HCT116 (cell line): ENCODE data around the gene RYR3. TPM values are rescaled to one million over a fixed set of nuclear protein-coding genes. Genes with fewer than 3 reads are reported as not detected.

Experiments used
- ATAC-seq: fragments of 200-7000 bp; cut with Tn5 transposase; 2 replicates; pipeline ENCODE4 v1.9.1; 2020; ENCODE audit warnings: mild to moderate bottlenecking, moderate library complexity
- BruUV-seq: library from RNA; stranded (reverse); fragments of 400-500 nt; replicated peaks from 2 replicates; lab custom pipeline; 2021; lab: Mats Ljungman, UMichigan
- CTCF ChIA-PET: fragments of 300-600 bp; sonication (Branson Sonifier 250); formaldehyde crosslinking; loops from one replicate; lab custom pipeline; 2021; ENCODE audit warnings: antibody characterized with exemption; lab: Charles Lee
- POLR2A ChIA-PET: fragments of 300-600, 350-600 bp; sonication (Branson Sonifier 250); formaldehyde crosslinking; loops from one replicate; lab custom pipeline; 2021; ENCODE audit warnings: antibody characterized with exemption; lab: Charles Lee
- RAD21 ChIA-PET, 2 experiments: fragments of 300-600 bp; sonication (Branson Sonifier 250); formaldehyde crosslinking; loops; one replicate each; lab custom pipeline; 2023; ENCODE audit warnings: low total read pairs in 2 of 2; ENCODE audit not compliant: uncharacterized antibody in 2 of 2, unreplicated experiment in 2 of 2, low non-redundant PET in 1 of 2; lab: Charles Lee
- DNase-seq: peaks from one replicate; pipeline ENCODE4 v3.0.0-alpha.2; 2010; ENCODE audit warnings: low read depth, low spot score
- H2AFZ ChIP-seq: fragments of 200-600 bp; shearing (Covaris generic), sonication (generic); 2 replicates; pipeline ENCODE4 v1.6.1; 2017; ENCODE audit warnings: low read depth, mixed run types, mixed read lengths, antibody characterized with exemption, low read length; ENCODE audit not compliant: poor library complexity, severe bottlenecking
- H3K27ac ChIP-seq: 2 replicates; pipeline ENCODE4 v1.5.1; 2012; ENCODE audit warnings: low read depth, low read length
- H3K27me3 ChIP-seq: fragments of 200-600 bp; sonication (generic); 2 replicates; pipeline ENCODE4 v1.6.1; 2016; ENCODE audit warnings: mixed run types, low read length, mixed read lengths; ENCODE audit not compliant: insufficient read depth
- H3K36me3 ChIP-seq, 2 experiments: fragments of 200-500 bp in 1 of 2; fragments of 200-600 bp in 1 of 2; sonication (Bioruptor generic) in 1 of 2; sonication (generic) in 1 of 2; 2 replicates each; pipeline versions ENCODE4 v1.5.1 to v1.6.1; 2014 to 2016; ENCODE audit warnings: low read length in 2 of 2, inconsistent platforms in 1 of 2, mixed read lengths in 1 of 2, mixed run types in 1 of 2; ENCODE audit not compliant: insufficient read depth in 2 of 2, control insufficient read depth in 1 of 2
- H3K4me1 ChIP-seq, 2 experiments: fragments of 200-600 bp in 1 of 2; sonication (generic) in 1 of 2; 2 replicates each; pipeline versions ENCODE4 v1.5.1 to v1.6.1; 2012 to 2017; ENCODE audit warnings: low read length in 2 of 2, inconsistent platforms in 1 of 2, mild to moderate bottlenecking in 1 of 2, mixed read lengths in 1 of 2, mixed run types in 1 of 2, moderate library complexity in 1 of 2; ENCODE audit not compliant: insufficient read depth in 2 of 2, control insufficient read depth in 1 of 2
- H3K4me2 ChIP-seq: fragments of 200-600 bp; sonication (generic); 2 replicates; pipeline ENCODE4 v1.6.1; 2017; ENCODE audit warnings: mixed run types, low read length, mixed read lengths
- H3K4me3 ChIP-seq, 2 experiments: fragments of 200-600 bp in 1 of 2; sonication (generic) in 1 of 2; replicated peaks in 1 of 2; 2 replicates each; pipeline ENCODE4 v1.5.1; 2011 to 2016; ENCODE audit warnings: low read length in 2 of 2, control low read depth in 1 of 2, low read depth in 1 of 2, mild to moderate bottlenecking in 1 of 2, mixed read lengths in 1 of 2, mixed run types in 1 of 2
- H3K79me2 ChIP-seq: fragments of 200-600 bp; sonication (generic); 2 replicates; pipeline ENCODE4 v1.6.1; 2017; ENCODE audit warnings: mild to moderate bottlenecking, mixed run types, low read length, moderate library complexity, mixed read lengths; ENCODE audit not compliant: insufficient read depth
- H3K9ac ChIP-seq: fragments of 200-600 bp; sonication (generic); 2 replicates; pipeline ENCODE4 v1.6.1; 2016; ENCODE audit warnings: low read length, mixed read lengths
- H3K9me2 ChIP-seq: fragments of 200-600 bp; sonication (generic), shearing (Covaris generic); 2 replicates; pipeline ENCODE4 v1.6.1; 2017; ENCODE audit warnings: mixed run types, mild to moderate bottlenecking, moderate library complexity; ENCODE audit not compliant: insufficient read depth
- H3K9me3 ChIP-seq, 2 experiments: fragments of 200-500 bp in 1 of 2; fragments of 200-600 bp in 1 of 2; sonication (Bioruptor generic) in 1 of 2; sonication (generic) in 1 of 2; 2 replicates each; pipeline ENCODE4 v1.6.1; 2014 to 2017; ENCODE audit warnings: low read length in 2 of 2, mixed read lengths in 2 of 2, inconsistent platforms in 1 of 2, low read depth in 1 of 2, mild to moderate bottlenecking in 1 of 2, mixed run types in 1 of 2, moderate library complexity in 1 of 2; ENCODE audit not compliant: control insufficient read depth in 1 of 2, insufficient read depth in 1 of 2
- H4K20me1 ChIP-seq: fragments of 200-600 bp; sonication (generic), shearing (Covaris generic); 2 replicates; pipeline ENCODE4 v1.6.1; 2017; ENCODE audit warnings: mixed run types, mild to moderate bottlenecking, moderate library complexity; ENCODE audit not compliant: insufficient read depth
- CBX3 ChIP-seq: IDR thresholded peaks from 2 replicates; pipeline ENCODE4 v1.6.1; 2012; ENCODE audit warnings: low read depth
- CEBPB ChIP-seq: IDR thresholded peaks from 2 replicates; pipeline ENCODE4 v1.6.1; 2012; ENCODE audit warnings: low read depth
- EGR1 ChIP-seq: IDR thresholded peaks from 2 replicates; pipeline ENCODE4 v1.6.1; 2012; ENCODE audit warnings: low read depth
- EZH2 ChIP-seq: fragments of 200-600 bp; sonication (generic); IDR thresholded peaks from 2 replicates; pipeline ENCODE4 v1.6.1; 2017; ENCODE audit warnings: antibody characterized with exemption, mixed run types
- EZH2phosphoT487 ChIP-seq: fragments of 200-600 bp; IDR thresholded peaks from 2 replicates; pipeline ENCODE4 v1.6.1; 2018; ENCODE audit warnings: antibody characterized with exemption, borderline replicate concordance
- POLR2A ChIP-seq: IDR thresholded peaks from 2 replicates; pipeline ENCODE4 v1.7.0; 2011; ENCODE audit warnings: borderline replicate concordance; ENCODE audit not compliant: insufficient read depth, insufficient read length; ENCODE audit errors: extremely low read depth
- RAD21 ChIP-seq: IDR thresholded peaks from 2 replicates; pipeline ENCODE4 v1.6.1; 2012; ENCODE audit warnings: low read depth, mild to moderate bottlenecking
- SP1 ChIP-seq: IDR thresholded peaks from 2 replicates; pipeline ENCODE4 v1.6.1; 2012; ENCODE audit warnings: low read depth
- ZFX ChIP-seq: fragments of 450-650 bp; IDR thresholded peaks from 2 replicates; pipeline ENCODE4 v1.6.1; 2017
- ZNF274 ChIP-seq: fragments of 200-500 bp; sonication (Bioruptor generic); IDR thresholded peaks from 2 replicates; pipeline ENCODE4 v1.6.1; 2014; ENCODE audit warnings: mild to moderate bottlenecking, low read depth, low read length, inconsistent platforms
- intact Hi-C: fragments of 100-400 bp; cut with micrococcal nuclease; formaldehyde crosslinking; loops from 2 replicates; pipeline ENCODE4 v1.10.0; 2022
- total RNA-seq: library from RNA; stranded (reverse); gene quantifications from one replicate; pipeline ENCODE4 v1.2.1, GENCODE V29; 2021; ENCODE audit not compliant: unreplicated experiment
- TF ChIP-seq, protein P1 (sequence below): IDR thresholded peaks from 2 replicates; pipeline ENCODE4 v1.6.1; 2011; ENCODE audit warnings: mild to moderate bottlenecking, low read length, moderate library complexity; ENCODE audit not compliant: insufficient replicate concordance; ENCODE audit errors: extremely low read depth
- TF ChIP-seq, protein P2 (sequence below), 3 experiments: fragments of 200-600 bp in 1 of 3; sonication (generic) in 1 of 3; IDR thresholded peaks in 2 of 3; conservative IDR thresholded peaks in 1 of 3; 2 replicates each; pipeline ENCODE4 v1.5.1; 2012 to 2017; ENCODE audit warnings: low read depth in 2 of 3, low read length in 2 of 3, antibody characterized with exemption in 1 of 3, borderline replicate concordance in 1 of 3, control low read depth in 1 of 3, mild to moderate bottlenecking in 1 of 3, mixed read lengths in 1 of 3, mixed run types in 1 of 3, moderate library complexity in 1 of 3; ENCODE audit not compliant: insufficient read depth in 1 of 3
- TF ChIP-seq, protein P3 (sequence below): IDR thresholded peaks from 2 replicates; pipeline ENCODE4 v1.6.1; 2012
- TF ChIP-seq, protein P4 (sequence below): IDR thresholded peaks from 2 replicates; pipeline ENCODE4 v1.6.1; 2012; ENCODE audit warnings: low read depth

RYR3 gene
- total RNA-seq, 1 experiment from 2014 or later: not detected

DNA sequence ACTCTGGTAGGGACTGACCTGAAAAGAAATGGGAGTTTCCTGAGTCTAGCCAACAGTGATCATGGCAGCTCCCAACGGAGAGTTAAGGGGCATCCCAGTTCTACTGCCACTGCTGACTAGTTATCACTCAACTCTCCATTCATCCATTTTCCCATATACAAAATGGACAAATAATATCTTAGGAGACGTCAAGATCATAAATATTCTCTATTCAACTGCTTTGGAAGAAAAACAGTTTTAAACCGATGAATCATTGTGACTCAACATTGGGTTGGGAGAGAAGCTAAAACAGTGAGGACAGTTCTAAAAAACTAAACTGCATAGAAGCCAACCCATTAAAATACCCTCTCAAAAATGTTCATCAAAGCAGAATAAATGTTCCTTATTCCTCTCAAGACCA lies 600.0 kb downstream of the RYR3 start:
- Histone ChIP-seq H3K36me3 (no peaks in the 10 kb centered on the region), H3K9me3 (no peaks in the 10 kb centered on the region), H3K79me2 (no peaks in the 10 kb centered on the region), H4K20me1 (no peaks in the 10 kb centered on the region), H2AFZ (no peak overlapping the region), H3K9me2 (no peaks in the 10 kb centered on the region), H3K4me1 (peaks cover 6 to 7% of the 10 kb centered on the region in 2 experiments), H3K27me3 (no peaks in the 10 kb centered on the region), H3K4me3 (no peak overlapping the region), H3K4me2 (no peak overlapping the region), H3K9ac (no peak overlapping the region), H3K27ac (no peak overlapping the region)
- ChIA-PET POLR2A (no interaction called here), RAD21 (no interaction called here), CTCF (no interaction called here)
- intact Hi-C loops: no loop called here
- DNase-seq (no peak), ATAC-seq (no peak)
- TF ChIP-seq ZNF274: no peak
- no peak for TF ChIP-seq SP1
- TF ChIP-seq ZFX: no peak
- TF ChIP-seq CBX3: no peak
- TF ChIP-seq, protein P1, sequence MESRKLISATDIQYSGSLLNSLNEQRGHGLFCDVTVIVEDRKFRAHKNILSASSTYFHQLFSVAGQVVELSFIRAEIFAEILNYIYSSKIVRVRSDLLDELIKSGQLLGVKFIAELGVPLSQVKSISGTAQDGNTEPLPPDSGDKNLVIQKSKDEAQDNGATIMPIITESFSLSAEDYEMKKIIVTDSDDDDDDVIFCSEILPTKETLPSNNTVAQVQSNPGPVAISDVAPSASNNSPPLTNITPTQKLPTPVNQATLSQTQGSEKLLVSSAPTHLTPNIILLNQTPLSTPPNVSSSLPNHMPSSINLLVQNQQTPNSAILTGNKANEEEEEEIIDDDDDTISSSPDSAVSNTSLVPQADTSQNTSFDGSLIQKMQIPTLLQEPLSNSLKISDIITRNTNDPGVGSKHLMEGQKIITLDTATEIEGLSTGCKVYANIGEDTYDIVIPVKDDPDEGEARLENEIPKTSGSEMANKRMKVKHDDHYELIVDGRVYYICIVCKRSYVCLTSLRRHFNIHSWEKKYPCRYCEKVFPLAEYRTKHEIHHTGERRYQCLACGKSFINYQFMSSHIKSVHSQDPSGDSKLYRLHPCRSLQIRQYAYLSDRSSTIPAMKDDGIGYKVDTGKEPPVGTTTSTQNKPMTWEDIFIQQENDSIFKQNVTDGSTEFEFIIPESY: no peak
- TF ChIP-seq RAD21: no peak
- TF ChIP-seq EZH2phosphoT487: no peak
- TF ChIP-seq, protein P2, sequence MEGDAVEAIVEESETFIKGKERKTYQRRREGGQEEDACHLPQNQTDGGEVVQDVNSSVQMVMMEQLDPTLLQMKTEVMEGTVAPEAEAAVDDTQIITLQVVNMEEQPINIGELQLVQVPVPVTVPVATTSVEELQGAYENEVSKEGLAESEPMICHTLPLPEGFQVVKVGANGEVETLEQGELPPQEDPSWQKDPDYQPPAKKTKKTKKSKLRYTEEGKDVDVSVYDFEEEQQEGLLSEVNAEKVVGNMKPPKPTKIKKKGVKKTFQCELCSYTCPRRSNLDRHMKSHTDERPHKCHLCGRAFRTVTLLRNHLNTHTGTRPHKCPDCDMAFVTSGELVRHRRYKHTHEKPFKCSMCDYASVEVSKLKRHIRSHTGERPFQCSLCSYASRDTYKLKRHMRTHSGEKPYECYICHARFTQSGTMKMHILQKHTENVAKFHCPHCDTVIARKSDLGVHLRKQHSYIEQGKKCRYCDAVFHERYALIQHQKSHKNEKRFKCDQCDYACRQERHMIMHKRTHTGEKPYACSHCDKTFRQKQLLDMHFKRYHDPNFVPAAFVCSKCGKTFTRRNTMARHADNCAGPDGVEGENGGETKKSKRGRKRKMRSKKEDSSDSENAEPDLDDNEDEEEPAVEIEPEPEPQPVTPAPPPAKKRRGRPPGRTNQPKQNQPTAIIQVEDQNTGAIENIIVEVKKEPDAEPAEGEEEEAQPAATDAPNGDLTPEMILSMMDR (IDR thresholded peaks at IDR 0.05 in 2 of 3, conservative IDR thresholded peaks at IDR 0.05 in 1 of 3; ENCODE audit: borderline replicate concordance in 1 of 3, insufficient read depth in 1 of 3, low read depth in 2 of 3, low read length in 2 of 3): no peak
- no peak for TF ChIP-seq EZH2
- TF ChIP-seq, protein P3, sequence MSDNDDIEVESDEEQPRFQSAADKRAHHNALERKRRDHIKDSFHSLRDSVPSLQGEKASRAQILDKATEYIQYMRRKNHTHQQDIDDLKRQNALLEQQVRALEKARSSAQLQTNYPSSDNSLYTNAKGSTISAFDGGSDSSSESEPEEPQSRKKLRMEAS: no peak
- TF ChIP-seq CEBPB: no peak
- TF ChIP-seq POLR2A: no peak
- TF ChIP-seq, protein P4, sequence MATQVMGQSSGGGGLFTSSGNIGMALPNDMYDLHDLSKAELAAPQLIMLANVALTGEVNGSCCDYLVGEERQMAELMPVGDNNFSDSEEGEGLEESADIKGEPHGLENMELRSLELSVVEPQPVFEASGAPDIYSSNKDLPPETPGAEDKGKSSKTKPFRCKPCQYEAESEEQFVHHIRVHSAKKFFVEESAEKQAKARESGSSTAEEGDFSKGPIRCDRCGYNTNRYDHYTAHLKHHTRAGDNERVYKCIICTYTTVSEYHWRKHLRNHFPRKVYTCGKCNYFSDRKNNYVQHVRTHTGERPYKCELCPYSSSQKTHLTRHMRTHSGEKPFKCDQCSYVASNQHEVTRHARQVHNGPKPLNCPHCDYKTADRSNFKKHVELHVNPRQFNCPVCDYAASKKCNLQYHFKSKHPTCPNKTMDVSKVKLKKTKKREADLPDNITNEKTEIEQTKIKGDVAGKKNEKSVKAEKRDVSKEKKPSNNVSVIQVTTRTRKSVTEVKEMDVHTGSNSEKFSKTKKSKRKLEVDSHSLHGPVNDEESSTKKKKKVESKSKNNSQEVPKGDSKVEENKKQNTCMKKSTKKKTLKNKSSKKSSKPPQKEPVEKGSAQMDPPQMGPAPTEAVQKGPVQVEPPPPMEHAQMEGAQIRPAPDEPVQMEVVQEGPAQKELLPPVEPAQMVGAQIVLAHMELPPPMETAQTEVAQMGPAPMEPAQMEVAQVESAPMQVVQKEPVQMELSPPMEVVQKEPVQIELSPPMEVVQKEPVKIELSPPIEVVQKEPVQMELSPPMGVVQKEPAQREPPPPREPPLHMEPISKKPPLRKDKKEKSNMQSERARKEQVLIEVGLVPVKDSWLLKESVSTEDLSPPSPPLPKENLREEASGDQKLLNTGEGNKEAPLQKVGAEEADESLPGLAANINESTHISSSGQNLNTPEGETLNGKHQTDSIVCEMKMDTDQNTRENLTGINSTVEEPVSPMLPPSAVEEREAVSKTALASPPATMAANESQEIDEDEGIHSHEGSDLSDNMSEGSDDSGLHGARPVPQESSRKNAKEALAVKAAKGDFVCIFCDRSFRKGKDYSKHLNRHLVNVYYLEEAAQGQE: no peak
- TF ChIP-seq EGR1: no peak
- BruUV-seq: no TSS peak
